Measurements from ENCODE around the gene UST.
"Not testable (repeated sequence)": the region's sequence is repeated elsewhere in the genome, so short reads cannot be mapped to it uniquely, and the experiment has no call there.

Gene UST

DNA sequence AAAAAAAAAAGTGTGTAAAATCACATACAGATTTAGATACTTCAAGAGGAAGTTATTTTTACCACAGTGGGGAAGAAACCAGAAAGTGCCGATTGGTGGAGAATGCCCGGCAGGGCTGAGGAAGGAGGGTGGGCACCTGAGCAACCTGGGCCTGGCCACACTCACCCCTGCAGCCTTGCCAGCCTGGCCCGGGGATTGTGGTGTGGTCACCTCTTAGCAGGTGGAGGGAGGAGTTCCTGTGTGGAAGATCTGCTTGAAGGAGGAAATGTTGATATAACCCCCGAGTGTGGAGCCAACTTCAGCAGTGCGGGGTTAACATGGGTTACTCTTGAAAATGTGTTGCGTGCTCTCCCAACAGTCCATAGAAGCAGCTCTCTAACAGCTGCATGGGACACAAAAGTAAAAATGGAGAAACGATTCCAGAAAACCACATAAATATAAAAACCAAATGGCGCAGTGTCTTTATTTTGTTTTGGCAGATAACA, 14.7 kb downstream of the UST start:
- peak overlapping the region; percentile 83 to 85 for H3K4me3 Mint-ChIP-seq
- H3K4me1 Mint-ChIP-seq (ENCODE audit: low read depth in 2 of 2), result peaks cover 53 to 71% of the 10 kb centered on the region in 2 donors
- no peaks in the 10 kb centered on the region for H3K9me3 Mint-ChIP-seq
- peak; percentile 65 to 67 (median 67) for DNase-seq
- peak; percentile 54 for ATAC-seq (replicated peaks)
- H3K27ac Mint-ChIP-seq, result peak overlapping the region; percentile 95 to 96
- H3K36me3 Mint-ChIP-seq (ENCODE audit: insufficient read depth), result peaks cover 28% of the 10 kb centered on the region
- H3K27me3 Mint-ChIP-seq, result no peaks in the 10 kb centered on the region

DNA sequence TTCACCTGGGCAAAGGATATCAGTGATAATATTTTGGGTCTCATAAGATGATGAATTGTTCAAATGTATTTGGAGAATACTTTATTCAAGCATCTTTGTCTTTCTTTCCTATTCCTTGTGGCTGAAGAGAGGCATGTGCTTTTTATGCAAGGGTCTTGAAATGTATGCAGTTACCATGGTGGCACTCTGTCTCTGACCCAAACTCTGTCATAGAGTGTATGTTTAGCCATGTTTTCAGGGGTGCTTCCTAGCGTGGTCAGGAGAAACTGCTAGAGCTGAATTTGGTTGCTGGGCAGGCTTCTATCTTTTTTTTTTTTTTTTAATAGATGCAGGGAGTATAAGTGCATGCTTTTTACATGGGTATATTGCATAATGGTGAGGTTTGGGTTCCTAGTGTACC, 15.4 kb downstream of the UST start:
- peak overlapping the region; percentile 95 to 96 for H3K27ac Mint-ChIP-seq
- ATAC-seq (replicated peaks), result no peak
- peaks cover 47 to 66% of the 10 kb centered on the region in 2 donors for H3K4me1 Mint-ChIP-seq (ENCODE audit: low read depth in 2 of 2)
- no peak for DNase-seq
- H3K9me3 Mint-ChIP-seq, result no peaks in the 10 kb centered on the region
- H3K36me3 Mint-ChIP-seq (ENCODE audit: insufficient read depth), result peaks cover 28% of the 10 kb centered on the region
- H3K4me3 Mint-ChIP-seq, result peak overlapping the region; percentile 83 to 85
- no peaks in the 10 kb centered on the region for H3K27me3 Mint-ChIP-seq

DNA sequence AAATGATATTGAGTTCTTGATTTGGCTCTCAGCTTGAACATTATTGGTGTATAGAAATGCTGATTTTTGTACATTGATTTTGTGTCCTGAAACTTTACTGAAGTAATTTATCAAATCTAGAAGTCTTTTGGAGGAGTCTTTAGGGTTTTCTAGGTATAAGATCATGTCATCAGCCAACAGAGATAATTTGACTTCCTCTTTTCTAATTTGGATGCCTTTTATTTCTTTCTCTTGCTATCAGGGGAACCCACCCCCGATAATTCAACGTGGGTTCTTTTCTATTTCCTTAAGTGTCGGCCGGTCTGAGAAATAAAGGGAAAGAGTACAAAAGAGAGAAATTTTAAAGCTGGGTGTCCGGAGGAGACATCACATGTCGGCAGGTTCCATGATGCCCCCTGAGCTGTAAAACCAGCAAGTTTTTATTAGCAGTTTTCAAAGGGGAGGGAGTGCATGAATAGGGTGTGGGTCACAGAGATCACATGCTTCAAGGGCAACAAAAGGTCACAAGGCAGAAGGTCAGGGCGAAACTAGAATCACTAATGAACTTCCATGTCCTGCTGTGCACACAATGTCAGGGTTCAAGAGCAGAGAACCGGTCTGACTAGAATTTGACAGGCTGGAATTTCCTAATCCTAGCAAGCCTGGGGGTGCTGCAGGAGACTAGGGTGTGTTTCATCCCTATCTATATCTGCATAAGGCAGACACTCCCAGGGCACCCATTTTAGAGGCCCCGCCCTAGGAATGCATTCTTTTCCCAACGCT, 17.6 kb downstream of the UST start:
- H3K27ac Mint-ChIP-seq; H3K27me3 Mint-ChIP-seq; H3K9me3 Mint-ChIP-seq; ATAC-seq (replicated peaks); DNase-seq; H3K4me3 Mint-ChIP-seq: not testable (repeated sequence)
- Mint-ChIP-seq H3K4me1 (ENCODE audit: low read depth in 2 of 2) (peaks cover 39 to 55% of the 10 kb centered on the region in 2 donors), H3K36me3 (ENCODE audit: insufficient read depth) (peaks cover 24% of the 10 kb centered on the region)

DNA sequence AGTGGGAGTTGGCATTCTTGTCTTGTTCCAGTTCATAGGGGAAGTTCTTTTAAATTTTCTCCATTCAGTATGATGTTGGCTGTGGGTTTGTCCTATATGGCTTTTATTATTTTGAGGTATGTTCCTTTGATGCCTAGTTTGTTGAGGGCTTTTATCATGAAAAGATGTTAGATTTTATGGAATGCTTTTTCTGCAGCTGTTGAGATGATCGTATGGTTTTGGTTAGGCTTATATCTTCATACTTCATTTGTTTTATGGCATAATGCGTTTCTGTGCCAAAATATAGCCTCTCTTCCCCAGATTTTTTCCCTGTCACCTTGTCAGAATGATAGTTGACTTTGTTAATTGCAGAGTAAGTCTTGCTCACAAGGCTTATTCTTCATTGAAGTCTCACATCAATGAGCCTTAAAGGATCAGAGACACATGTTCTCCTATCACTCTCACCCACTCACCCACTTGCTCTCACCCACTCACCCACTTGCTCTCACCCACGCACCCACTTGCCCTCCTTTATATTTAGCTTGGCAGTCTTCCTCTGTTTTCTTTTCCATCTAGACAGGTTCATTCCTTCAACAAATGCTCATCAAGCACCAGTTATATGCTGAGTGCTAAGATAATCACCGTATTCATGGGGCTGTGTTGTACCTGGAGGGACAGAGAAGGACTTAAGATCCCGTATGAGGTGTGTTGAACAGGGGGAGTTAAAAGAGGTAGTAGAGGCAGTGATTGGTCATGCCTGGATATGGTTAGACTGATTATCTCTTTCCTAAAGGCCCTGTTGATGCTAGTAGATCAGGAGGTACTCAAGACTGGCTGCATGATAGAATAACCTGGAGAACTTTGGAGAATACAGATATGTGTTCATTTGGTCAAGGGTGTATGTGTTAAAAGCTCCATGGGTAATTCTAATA, 19.3 kb downstream of the UST start:
- no peak for ATAC-seq (replicated peaks)
- H3K4me1 Mint-ChIP-seq (ENCODE audit: low read depth in 2 of 2), result peaks cover 45 to 50% of the 10 kb centered on the region in 2 donors

DNA sequence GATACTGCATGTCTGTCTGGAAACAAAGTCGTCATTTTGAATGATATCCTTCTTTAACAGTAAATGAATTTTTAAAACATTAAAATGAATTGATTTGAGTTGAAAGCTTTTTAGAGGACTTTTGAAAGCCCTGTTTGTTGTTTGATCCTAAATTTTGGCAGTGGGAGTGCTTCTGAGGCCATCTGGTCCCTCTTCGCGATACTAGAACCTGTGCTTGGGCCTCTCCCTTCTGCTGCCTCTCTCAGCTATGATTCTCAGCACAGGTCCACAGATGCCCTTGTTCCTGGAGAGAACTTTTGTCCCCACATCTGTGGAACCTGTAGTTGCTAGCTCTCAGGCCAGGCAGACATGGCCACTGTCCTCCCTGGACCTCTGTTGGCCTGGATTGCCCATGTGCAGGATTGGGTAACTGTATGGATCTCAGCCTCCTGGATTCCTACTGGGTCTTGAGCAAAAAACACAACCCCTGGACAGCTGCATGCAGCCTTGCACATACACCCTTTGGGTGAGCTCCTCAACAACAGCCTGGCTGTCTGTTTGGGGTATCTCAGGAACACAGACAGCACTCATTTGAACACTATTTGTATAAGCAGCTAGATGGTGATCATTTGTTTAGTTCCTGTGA, 21.9 kb downstream of the UST start:
- Mint-ChIP-seq H3K4me3 (no peak overlapping the region), H3K36me3 (ENCODE audit: insufficient read depth) (no peaks in the 10 kb centered on the region), H3K27me3 (no peaks in the 10 kb centered on the region), H3K9me3 (no peaks in the 10 kb centered on the region), H3K4me1 (ENCODE audit: low read depth in 2 of 2) (peaks cover 37 to 39% of the 10 kb centered on the region in 2 donors), H3K27ac (no peak overlapping the region)
- ATAC-seq (replicated peaks) (no peak), DNase-seq (no peak)

More for the DNA sequence above, 19.3 kb downstream of the UST start:
- no peak overlapping the region for H3K4me3 Mint-ChIP-seq
- DNase-seq, result no peak
- H3K27ac Mint-ChIP-seq, result no peak overlapping the region
- H3K27me3 Mint-ChIP-seq, result no peaks in the 10 kb centered on the region
- no peaks in the 10 kb centered on the region for H3K9me3 Mint-ChIP-seq
- H3K36me3 Mint-ChIP-seq (ENCODE audit: insufficient read depth), result peaks cover 7% of the 10 kb centered on the region

DNA sequence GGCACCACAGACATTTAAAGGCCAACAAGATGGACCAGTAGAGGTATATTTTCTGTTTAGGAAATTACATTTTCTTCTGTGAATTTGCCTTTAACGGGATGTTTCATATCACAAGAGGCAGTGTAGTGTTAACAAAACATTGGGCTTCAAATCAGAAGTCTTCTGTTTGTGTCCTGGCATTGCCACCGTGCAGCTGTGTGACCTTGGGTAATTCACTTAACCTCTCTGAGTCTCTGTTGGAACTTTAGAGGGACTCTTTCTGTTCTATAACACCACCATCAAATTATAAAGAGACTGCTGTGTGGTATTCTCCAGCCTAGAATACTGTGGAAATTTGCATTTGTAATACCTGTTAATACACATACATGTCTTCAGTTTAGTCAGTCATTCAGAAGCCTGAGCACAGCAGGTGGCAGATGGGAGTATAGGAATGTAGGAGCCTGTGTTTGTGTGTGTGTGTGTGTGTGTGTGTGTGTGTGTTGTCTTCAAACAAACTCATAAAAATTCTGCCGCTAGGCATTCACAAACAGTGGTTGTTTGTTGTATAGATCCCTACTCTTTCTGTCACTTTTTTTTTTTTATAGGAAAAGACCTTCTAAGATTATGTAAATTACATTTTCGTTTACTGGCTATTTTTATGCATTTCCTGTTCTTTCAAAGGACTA, 22.6 kb downstream of the UST start:
- ATAC-seq (replicated peaks) (no peak), DNase-seq (no peak)
- Mint-ChIP-seq H3K4me1 (ENCODE audit: low read depth in 2 of 2) (peaks cover 38 to 39% of the 10 kb centered on the region in 2 donors), H3K27me3 (no peaks in the 10 kb centered on the region), H3K9me3 (no peaks in the 10 kb centered on the region), H3K4me3 (peak overlapping the region in 1 of 2 donors; percentile 30), H3K27ac (no peak overlapping the region), H3K36me3 (ENCODE audit: insufficient read depth) (no peaks in the 10 kb centered on the region)

DNA sequence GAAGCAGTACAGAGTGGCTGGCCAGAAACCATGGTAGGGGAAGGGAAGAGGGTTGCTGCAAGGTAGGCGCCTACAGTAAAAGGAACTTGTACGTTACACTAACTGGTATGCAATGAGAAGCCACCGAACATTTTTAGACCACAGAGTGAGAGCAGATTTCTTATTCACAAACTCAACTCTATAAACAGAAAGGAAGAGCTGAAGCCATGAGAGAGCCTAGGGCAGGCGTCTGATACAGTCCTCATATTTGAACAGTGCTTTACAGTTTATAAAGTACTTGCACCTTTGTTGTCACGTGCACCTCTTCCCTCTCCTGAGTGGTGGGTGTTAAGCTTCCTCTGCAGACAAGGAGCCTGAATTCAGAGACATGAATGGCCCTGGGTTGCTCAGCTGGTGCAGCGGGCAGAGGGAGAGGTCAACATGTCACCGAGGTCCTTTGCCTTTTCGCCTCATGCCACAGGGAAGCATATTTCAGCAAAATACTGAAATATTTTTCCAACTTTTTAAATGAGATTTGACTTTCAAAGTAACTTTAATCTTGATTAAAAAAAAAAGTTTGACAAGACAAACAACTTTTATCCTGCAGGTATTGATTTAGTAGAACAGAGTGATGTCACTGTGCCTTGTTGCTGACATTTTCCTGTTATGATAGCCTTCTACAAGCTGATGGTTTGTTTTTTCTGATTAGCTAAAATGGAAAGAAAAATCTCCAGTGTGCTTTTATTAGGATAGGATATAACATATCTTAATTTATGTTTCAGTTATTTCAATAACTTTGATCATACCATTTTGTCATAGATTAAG, 23.8 kb downstream of the UST start:
- Mint-ChIP-seq H3K27me3 (no peaks in the 10 kb centered on the region), H3K36me3 (ENCODE audit: insufficient read depth) (no peaks in the 10 kb centered on the region), H3K4me1 (ENCODE audit: low read depth in 2 of 2) (peaks cover 34 to 38% of the 10 kb centered on the region in 2 donors), H3K27ac (no peak overlapping the region), H3K9me3 (no peaks in the 10 kb centered on the region), H3K4me3 (peak overlapping the region; percentile 30 to 57)
- ATAC-seq (replicated peaks) (peak; percentile 40), DNase-seq (no peak)

DNA sequence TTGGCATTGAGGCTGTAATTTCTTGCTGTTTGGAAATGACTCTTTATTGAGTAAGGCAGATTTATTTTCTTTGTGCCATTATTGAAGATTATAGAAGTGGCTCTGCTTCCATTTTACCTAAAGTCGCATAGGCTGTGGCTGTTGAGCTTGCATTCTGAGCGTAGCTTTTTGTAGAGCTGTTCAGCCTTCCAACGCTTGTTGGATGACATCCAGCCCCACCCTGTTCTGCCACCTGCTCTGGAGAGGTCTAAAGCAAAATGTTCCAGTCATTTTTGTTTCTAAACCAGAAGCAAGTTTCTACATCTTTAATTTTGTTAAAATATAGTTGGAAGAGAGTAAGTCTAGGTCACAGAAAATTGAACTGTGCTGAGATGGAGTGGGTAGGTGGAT, 24.4 kb downstream of the UST start:
- ATAC-seq (replicated peaks) (no peak), DNase-seq (no peak)
- Mint-ChIP-seq H3K9me3 (no peaks in the 10 kb centered on the region), H3K4me1 (ENCODE audit: low read depth in 2 of 2) (peaks cover 31 to 37% of the 10 kb centered on the region in 2 donors), H3K36me3 (ENCODE audit: insufficient read depth) (no peaks in the 10 kb centered on the region), H3K27me3 (no peaks in the 10 kb centered on the region), H3K4me3 (peak overlapping the region; percentile 46 to 61), H3K27ac (peak overlapping the region in 1 of 2 donors; percentile 49)

DNA sequence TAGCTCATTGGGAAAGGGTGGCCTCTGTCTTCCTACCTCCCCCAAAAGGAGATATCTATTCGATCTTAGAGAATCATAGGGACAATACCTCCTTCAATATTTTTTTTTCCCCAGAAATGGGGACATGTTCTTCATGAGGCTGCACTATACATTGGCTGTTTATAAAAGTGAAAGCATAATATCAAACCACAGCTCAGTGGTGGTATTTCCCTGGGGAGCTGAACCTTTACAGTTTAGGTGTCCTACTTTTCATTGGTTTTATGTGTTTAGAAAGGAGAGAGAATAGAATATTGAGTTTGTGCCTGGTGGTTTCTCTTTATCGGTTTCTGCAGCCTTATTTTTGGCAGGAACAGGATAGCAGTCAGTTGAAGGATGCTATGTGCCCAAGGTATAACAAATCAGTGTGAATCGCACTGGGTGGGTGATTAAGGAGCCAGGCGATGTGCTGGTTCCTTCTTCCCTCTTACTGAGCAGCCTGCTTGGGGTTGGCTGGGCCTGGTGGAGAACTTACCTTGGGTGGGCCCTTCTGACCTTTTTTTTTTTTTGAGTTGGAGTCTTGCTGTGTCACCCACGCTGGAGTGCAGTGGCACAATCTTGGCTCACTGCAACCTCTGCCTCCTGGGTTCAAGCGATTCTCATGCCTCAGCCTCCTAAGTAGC, 25.2 kb downstream of the UST start:
- Mint-ChIP-seq H3K27me3 (no peaks in the 10 kb centered on the region), H3K4me3 (peak overlapping the region; percentile 46 to 61), H3K4me1 (ENCODE audit: low read depth in 2 of 2) (peaks cover 35% of the 10 kb centered on the region in 2 donors), H3K36me3 (ENCODE audit: insufficient read depth) (no peaks in the 10 kb centered on the region), H3K9me3 (no peaks in the 10 kb centered on the region), H3K27ac (peak overlapping the region; percentile 49 to 70)
- no peak for DNase-seq
- ATAC-seq (replicated peaks), result peak; percentile 85

DNA sequence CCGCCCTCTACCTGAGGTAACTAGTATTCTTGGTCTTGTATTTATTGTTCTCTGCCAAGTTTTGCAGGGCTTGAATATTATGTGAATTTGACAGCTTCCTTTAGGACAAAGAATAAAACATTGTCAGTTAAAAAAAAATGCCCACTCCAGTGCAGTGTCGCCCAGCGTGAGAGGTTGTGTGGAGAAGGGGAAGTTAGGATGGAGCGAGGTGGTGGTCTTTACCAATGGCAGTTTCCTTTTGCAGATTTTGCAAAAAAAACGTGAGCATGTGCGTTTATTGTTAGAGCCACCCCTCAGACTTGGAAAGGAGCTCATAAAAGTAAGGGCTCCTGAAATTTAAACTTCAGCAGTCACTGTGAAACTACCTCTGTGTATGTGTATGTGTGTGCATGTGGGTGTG, 28.3 kb downstream of the UST start:
- no peak for DNase-seq
- H3K9me3 Mint-ChIP-seq, result no peaks in the 10 kb centered on the region
- no peak overlapping the region for H3K4me3 Mint-ChIP-seq
- H3K27me3 Mint-ChIP-seq, result no peaks in the 10 kb centered on the region
- no peaks in the 10 kb centered on the region for H3K36me3 Mint-ChIP-seq (ENCODE audit: insufficient read depth)
- no peak for ATAC-seq (replicated peaks)
- H3K4me1 Mint-ChIP-seq (ENCODE audit: low read depth in 2 of 2), result peaks cover 28 to 29% of the 10 kb centered on the region in 2 donors
- H3K27ac Mint-ChIP-seq, result no peak overlapping the region

DNA sequence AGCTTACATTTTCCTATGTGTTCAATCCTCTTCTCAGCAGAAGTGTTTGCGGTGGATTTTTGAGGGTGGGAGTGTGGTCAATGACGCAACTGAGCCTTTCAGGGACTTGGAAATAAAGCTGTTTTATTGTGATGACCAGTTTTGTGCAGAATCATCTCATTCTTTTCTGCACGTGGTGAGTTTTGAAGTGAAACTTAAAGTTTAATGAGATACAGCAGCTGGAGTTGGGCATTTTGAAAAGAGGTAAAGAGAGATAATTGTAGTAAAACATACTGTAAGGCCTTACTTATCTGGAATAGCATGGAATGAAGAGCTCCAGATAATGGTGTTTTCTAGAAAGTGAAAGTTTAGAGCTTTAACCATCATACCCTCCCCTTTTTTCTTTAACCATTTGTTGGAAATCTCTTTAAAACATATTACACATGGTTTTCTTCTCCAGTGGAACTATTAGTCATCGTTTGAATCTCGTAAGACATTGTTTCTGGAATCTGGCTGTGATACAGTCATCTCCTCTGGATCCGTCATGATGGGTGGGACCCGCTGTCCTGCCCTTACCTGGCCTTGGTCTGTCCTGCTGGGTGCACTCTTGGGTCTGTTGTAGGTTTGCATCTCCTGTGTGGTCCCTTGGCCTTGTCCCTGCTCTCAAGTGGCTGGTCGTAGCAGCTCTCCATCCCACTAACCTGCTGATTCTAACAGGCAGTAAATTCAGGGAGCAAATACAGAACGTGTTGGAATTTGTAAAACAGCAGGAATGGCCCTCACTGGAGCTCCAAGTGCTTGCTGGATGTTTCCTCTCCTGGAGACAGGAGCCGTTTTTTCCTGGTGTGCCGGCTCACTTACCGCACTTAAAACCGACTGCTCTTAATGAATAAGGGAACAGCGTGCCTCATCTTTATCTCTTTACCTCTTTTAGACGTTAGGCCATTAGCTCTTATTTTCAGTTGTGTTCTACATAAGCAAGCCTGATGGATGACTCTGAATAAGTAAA, 29.8 kb downstream of the UST start:
- Mint-ChIP-seq H3K4me3 (no peak overlapping the region), H3K9me3 (no peaks in the 10 kb centered on the region), H3K27ac (peak overlapping the region in 1 of 2 donors; percentile 83), H3K27me3 (no peaks in the 10 kb centered on the region), H3K36me3 (ENCODE audit: insufficient read depth) (no peaks in the 10 kb centered on the region), H3K4me1 (ENCODE audit: low read depth in 2 of 2) (peaks cover 22 to 28% of the 10 kb centered on the region in 2 donors)
- DNase-seq (no peak), ATAC-seq (replicated peaks) (no peak)

Measured in effector memory CD8-positive, alpha-beta T cell (primary cell).